GM19025 (cell line): ENCODE data around the gene BNIP3.
"Not testable (repeated sequence)": the region's sequence is repeated elsewhere in the genome, so short reads cannot be mapped to it uniquely, and the experiment has no call there.

ENCODE experiments used
- ATAC-seq: cut with Tn5 transposase; IDR thresholded peaks from one replicate; pipeline ENCODE4 v1.9.1; 2021; ENCODE audit warnings: mild to moderate bottlenecking, low read depth, moderate library complexity; ENCODE audit not compliant: unreplicated experiment

BNIP3 gene

GRCh38 chr10:132003282-132003924 is 21.7 kb upstream of the BNIP3 start:
- no peak for ATAC-seq

- no peak for ATAC-seq
Observed at GRCh38 chr10:132002004-132002403, 20.3 kb upstream of the BNIP3 start.

GRCh38 chr10:132001238-132001972 is 19.7 kb upstream of the BNIP3 start:
- ATAC-seq = no peak

- no peak for ATAC-seq
Observed at GRCh38 chr10:131998845-131999681, 17.3 kb upstream of the BNIP3 start.

- no peak for ATAC-seq
Observed at GRCh38 chr10:131998050-131998844, 16.5 kb upstream of the BNIP3 start.

GRCh38 chr10:131997366-131998049 is 15.8 kb upstream of the BNIP3 start:
- ATAC-seq = no peak

GRCh38 chr10:131996466-131997365 is 15.0 kb upstream of the BNIP3 start:
- ATAC-seq = no peak

- no peak for ATAC-seq
Observed at GRCh38 chr10:131994435-131994834, 12.7 kb upstream of the BNIP3 start.

- ATAC-seq = no peak
Observed at GRCh38 chr10:131993275-131993674, 11.6 kb upstream of the BNIP3 start.

GRCh38 chr10:131991726-131992125 is 10.0 kb upstream of the BNIP3 start:
- no peak for ATAC-seq

GRCh38 chr10:131987786-131988185 is 6.1 kb upstream of the BNIP3 start:
- ATAC-seq = not testable (repeated sequence)

GRCh38 chr10:131987301-131987700 is 5.6 kb upstream of the BNIP3 start:
- not testable (repeated sequence) for ATAC-seq

- not testable (repeated sequence) for ATAC-seq
Observed at GRCh38 chr10:131986851-131987250, 5.1 kb upstream of the BNIP3 start.

- ATAC-seq = no peak
Observed at GRCh38 chr10:131983780-131984179, 2.1 kb upstream of the BNIP3 start.

GRCh38 chr10:131982796-131983195 is 1.1 kb upstream of the BNIP3 start:
- ATAC-seq = no peak

GRCh38 chr10:131982185-131982756 is 548 bp upstream of the BNIP3 start:
- peak; percentile 12 for ATAC-seq

GRCh38 chr10:131980761-131981428 is 828 bp downstream of the BNIP3 start:
- ATAC-seq = no peak

GRCh38 chr10:131980321-131980720 is 1.4 kb downstream of the BNIP3 start:
- ATAC-seq = no peak
